ENCODE data around the gene EHBP1.

The EHBP1 gene

DNA sequence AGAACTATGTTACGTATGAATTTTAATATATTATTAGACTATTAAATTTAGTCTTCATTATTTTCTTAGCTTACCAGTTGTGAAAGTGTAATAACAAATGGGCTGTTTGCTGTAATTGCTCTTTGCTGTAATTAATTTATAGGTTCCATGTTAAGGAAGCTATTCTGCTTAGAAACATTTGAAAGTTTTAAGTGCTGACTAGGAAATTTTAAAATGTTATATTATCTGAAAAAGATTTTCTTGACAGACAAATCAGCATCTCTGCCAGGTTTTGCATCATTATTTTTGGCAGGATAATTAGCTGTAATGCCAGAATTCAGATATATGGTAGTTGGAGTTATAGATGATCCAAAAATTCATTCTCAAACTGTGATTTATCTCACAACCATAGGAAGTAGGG is 387.3 kb downstream of the EHBP1 start:
- DNase-seq: no peak

DNA sequence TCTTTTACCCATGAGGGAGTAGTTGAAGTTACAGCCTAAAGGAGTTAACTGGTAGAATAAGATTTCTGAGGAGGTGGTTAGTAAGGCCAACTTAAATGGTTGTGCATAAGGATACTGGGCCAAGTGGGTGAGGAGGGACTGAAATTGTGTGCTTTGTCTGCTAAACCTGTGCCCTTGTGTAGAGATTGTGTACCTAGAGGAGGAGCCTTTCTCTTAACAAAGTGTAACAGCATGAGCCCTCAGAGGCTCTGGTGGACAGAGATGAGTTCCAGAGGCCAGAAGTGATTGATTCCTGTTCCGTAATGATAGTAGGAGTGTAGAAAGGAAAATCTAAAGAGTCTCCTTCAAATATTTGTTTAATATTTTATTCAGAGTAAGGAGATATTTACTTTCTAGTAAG is 388.0 kb downstream of the EHBP1 start:
- no peak for DNase-seq

All from activated CD4-positive, alpha-beta T cell treated with anti-CD3 and anti-CD28 coated beads, Interleukin-2, amount 50 U/mL, for 48 hours (primary cell).